Hematopoietic multipotent progenitor cell treated with erythropoietin and hydrocortisone succinate and interleukin-3 and kit ligand, for 15 days (in vitro differentiated cells): ENCODE measurements around the gene ERCC4.

Experiments
- DNase-seq: peaks from one replicate; pipeline ENCODE4 v3.0.0-alpha.2; 2015; ENCODE audit warnings: low spot score

The ERCC4 gene

GRCh38 chr16:13994239-13995106 lies 74.5 kb downstream of the ERCC4 start:
- no peak for DNase-seq

GRCh38 chr16:13995194-13995593 lies 75.2 kb downstream of the ERCC4 start:
- no peak for DNase-seq

DNA sequence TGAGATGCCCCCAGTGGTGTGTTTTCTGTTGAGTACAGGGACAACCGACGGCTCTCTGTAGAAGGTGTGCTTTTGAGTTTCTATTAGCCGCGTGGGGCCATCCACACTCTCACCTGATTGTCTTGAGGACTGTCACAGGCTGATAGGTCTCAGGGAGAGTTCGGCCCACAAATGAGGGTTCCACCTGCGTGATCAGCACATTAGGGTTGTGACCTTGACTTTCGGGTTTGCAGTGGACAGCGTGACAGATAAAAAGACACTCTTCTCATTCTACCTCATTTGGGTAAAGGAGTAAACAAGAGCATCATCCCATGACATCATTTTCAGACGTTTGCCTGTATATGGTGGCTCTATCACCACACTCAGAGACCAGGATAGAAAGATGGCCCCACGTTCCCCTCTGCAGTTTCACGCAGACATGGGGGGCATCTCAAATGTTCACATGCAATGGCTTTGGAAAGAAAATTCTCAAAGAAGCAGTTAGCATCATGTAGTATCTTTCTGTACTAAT lies 76.9 kb downstream of the ERCC4 start:
- DNase-seq: no peak

DNA sequence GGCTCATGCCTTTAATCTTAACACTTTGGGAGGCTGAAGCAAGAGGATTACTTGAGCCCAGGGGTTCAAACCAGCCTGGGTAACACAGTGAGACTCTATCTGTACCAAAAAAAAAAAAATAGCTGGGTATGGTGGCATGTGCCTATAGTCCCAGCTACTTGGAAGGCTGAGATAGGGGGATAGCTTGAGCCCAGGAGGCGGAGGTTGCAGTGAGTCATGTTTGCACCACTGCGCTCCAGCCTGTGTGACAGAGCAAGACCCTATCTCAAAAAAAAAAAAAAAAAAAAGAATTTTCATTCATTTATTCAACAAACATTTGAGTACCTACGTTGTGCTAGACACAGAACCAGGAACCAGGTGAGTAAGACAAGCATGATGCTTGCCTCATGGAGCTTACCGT lies 77.6 kb downstream of the ERCC4 start:
- DNase-seq: no peak

GRCh38 chr16:13997933-13998332 lies 78.0 kb downstream of the ERCC4 start:
- DNase-seq: no peak

DNA sequence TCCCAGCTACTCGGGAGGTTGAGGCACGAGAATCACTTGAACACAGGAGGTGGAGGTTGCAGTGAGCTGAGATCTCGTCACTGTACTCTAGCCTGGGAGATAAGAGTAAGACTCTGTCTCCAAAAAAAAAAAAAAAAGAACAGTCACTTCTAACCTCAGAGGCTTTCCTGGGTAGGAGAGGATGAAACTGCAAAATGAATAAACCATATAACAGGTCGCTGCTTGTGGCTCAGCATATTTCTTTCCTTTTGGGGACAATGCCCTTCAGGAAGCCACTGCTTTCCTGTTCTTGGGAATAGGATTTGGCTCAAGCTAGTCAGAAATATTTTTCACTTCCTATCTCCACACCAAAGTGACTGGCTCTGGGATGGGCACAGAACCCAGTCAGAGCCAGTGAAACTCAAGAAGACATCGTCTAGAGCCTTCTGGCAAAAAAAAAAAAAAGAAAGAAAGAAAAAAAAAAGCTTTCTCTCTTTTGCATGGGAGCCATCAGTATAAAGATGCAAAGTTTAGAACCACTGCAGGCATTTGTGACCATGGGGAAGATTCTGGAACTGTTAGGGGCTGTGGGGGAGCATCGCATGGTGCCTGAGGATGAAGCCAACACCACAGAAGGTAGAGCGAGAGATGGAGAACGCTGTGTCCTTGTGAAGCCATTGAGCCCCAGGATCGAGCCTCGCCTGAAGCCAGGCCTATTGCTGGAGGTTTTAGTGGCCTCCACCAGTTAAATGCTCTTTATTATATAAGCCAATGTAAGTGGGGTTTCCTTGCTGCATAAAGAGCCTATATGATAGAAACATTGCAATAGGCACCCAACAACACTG lies 79.3 kb downstream of the ERCC4 start:
- no peak for DNase-seq

DNA sequence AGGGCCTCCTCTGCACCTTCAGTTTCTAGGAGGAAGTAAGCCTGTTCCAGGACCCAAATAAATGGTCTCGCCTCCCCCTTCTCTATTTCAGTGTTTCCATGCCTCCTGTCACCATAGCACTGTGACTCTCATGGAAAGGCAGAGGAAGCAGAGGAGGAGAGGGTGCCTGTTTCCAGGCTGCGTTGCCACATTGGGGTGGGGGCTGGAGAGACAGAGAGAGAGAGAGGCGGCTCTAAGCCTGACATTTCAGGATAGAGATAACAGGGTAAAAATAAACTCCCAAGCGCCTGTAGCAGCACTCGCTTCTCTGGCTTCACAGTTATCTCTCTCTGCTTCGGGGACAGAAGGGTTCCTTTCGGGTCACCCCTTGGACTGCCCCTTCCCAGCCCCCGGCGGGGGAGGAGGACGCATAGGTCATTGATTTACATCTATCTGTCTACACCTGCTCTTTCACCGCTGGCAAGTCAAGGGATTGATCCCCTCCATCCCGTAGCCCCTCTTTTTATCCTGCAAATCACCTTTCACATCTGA lies 80.0 kb downstream of the ERCC4 start:
- no peak for DNase-seq

- no peak for DNase-seq
Measured at GRCh38 chr16:14001521-14001920, 81.6 kb downstream of the ERCC4 start.
